NCI-H146 (cell line): ENCODE measurements around the gene WDR59.
"Not testable (repeated sequence)": the region's sequence is repeated elsewhere in the genome, so short reads cannot be mapped to it uniquely, and the experiment has no call there.

Source experiments
- DNase-seq: peaks from one replicate; lab custom pipeline; 2025; lab: John Stamatoyannopoulos, UW

Gene WDR59

GRCh38 chr16:74973304-74973703 lies 11.6 kb downstream of the WDR59 start:
- no peak for DNase-seq

GRCh38 chr16:74954763-74955162 lies 30.2 kb downstream of the WDR59 start:
- DNase-seq: no peak

- no peak for DNase-seq
Measured at GRCh38 chr16:74951681-74952080, 33.2 kb downstream of the WDR59 start.

- no peak for DNase-seq
Measured at GRCh38 chr16:74951206-74951605, 33.7 kb downstream of the WDR59 start.

GRCh38 chr16:74950511-74950910 lies 34.4 kb downstream of the WDR59 start:
- DNase-seq: no peak

GRCh38 chr16:74949309-74949708 lies 35.6 kb downstream of the WDR59 start:
- DNase-seq: no peak

GRCh38 chr16:74944466-74944865 lies 40.5 kb downstream of the WDR59 start:
- no peak for DNase-seq

- peak; percentile 15 for DNase-seq
Measured at GRCh38 chr16:74942977-74943918, 41.7 kb downstream of the WDR59 start.

- DNase-seq: no peak
Measured at GRCh38 chr16:74942566-74942965, 42.4 kb downstream of the WDR59 start.

GRCh38 chr16:74939688-74940087 lies 45.2 kb downstream of the WDR59 start:
- no peak for DNase-seq

GRCh38 chr16:74936902-74937560 lies 47.9 kb downstream of the WDR59 start:
- DNase-seq: no peak

GRCh38 chr16:74931445-74931844 lies 53.5 kb downstream of the WDR59 start:
- no peak for DNase-seq

GRCh38 chr16:74929636-74930035 lies 55.3 kb downstream of the WDR59 start:
- DNase-seq: no peak

GRCh38 chr16:74926805-74927204 lies 58.1 kb downstream of the WDR59 start:
- DNase-seq: no peak

- DNase-seq: no peak
Measured at GRCh38 chr16:74923766-74924460, 61.0 kb downstream of the WDR59 start.

GRCh38 chr16:74922150-74923138 lies 62.5 kb downstream of the WDR59 start:
- DNase-seq: no peak

- DNase-seq: no peak
Measured at GRCh38 chr16:74921051-74921450, 63.9 kb downstream of the WDR59 start.

GRCh38 chr16:74909665-74910064 lies 75.3 kb downstream of the WDR59 start:
- no peak for DNase-seq

- not testable (repeated sequence) for DNase-seq
Measured at GRCh38 chr16:74908759-74909158, 76.2 kb downstream of the WDR59 start.

GRCh38 chr16:74903901-74904678 lies 80.8 kb downstream of the WDR59 start:
- no peak for DNase-seq

GRCh38 chr16:74903120-74903519 lies 81.8 kb downstream of the WDR59 start:
- DNase-seq: no peak
